Measurements from ENCODE around the gene CRACR2B.
A peak's percentile ranks its signal among the peaks of the same experiment; 100 is the strongest.

The CRACR2B gene

GRCh38 chr11:789943-790342 is 37.8 kb upstream of the CRACR2B start, which contains the start of gene CEND1:
Gene CEND1, minus strand, starts transcription at chr11:790090. Its CDS starts 1,514 bp downstream, at chr11:788576.
- peak; percentile 48 for DNase-seq (ENCODE audit: extremely low spot score)
- POLR2A ChIA-PET, result interaction anchor here (0.6 to 1.2 kb wide), 2 partner anchors 13 to 16 kb away, joined by 3 to 5 read pairs; no protein-coding TSS in a partner anchor
- CTCF ChIA-PET, result interaction anchor here (0.5 kb wide), 1 partner anchor 12 kb away, joined by 3 read pairs; no protein-coding TSS in a partner anchor
- TF ChIP-seq NFRKB (IDR thresholded peaks at IDR 0.05) (no peak), HDGF (IDR thresholded peaks at IDR 0.05; ENCODE audit: borderline replicate concordance) (no peak), ZNF384 (IDR thresholded peaks at IDR 0.05) (no peak), SP1 (IDR thresholded peaks at IDR 0.05) (no peak), BHLHE40 (IDR thresholded peaks at IDR 0.05; ENCODE audit: borderline replicate concordance) (no peak), L3MBTL2 (conservative IDR thresholded peaks at IDR 0.05) (no peak), SUZ12 (IDR thresholded peaks at IDR 0.05) (no peak), LEF1 (IDR thresholded peaks at IDR 0.05; ENCODE audit: borderline replicate concordance) (no peak), FOXA1 (IDR thresholded peaks at IDR 0.05) (no peak), PKNOX1 (IDR thresholded peaks at IDR 0.05) (no peak), FOXM1 (IDR thresholded peaks at IDR 0.05; ENCODE audit: borderline replicate concordance) (no peak), ARNT (IDR thresholded peaks at IDR 0.05) (no peak), TARDBP (IDR thresholded peaks at IDR 0.05) (no peak), FOXK2 (IDR thresholded peaks at IDR 0.05) (no peak), CTBP1 (IDR thresholded peaks at IDR 0.05; ENCODE audit: borderline replicate concordance) (no peak; the same call in 1 of the 2 replicates), ELF4 (IDR thresholded peaks at IDR 0.05) (no peak)

GRCh38 chr11:790721-791564 is 36.8 kb upstream of the CRACR2B start:
- DNase-seq (ENCODE audit: extremely low spot score), result no peak
- TF ChIP-seq SP1 (IDR thresholded peaks at IDR 0.05) (no peak), HDGF (IDR thresholded peaks at IDR 0.05; ENCODE audit: borderline replicate concordance) (no peak), ARNT (IDR thresholded peaks at IDR 0.05) (no peak), PKNOX1 (IDR thresholded peaks at IDR 0.05) (no peak), FOXA1 (IDR thresholded peaks at IDR 0.05) (no peak), NFRKB (IDR thresholded peaks at IDR 0.05) (no peak), L3MBTL2 (conservative IDR thresholded peaks at IDR 0.05) (no peak), CTBP1 (IDR thresholded peaks at IDR 0.05; ENCODE audit: borderline replicate concordance) (no peak), TARDBP (IDR thresholded peaks at IDR 0.05) (no peak), LEF1 (IDR thresholded peaks at IDR 0.05; ENCODE audit: borderline replicate concordance) (no peak), ZNF384 (IDR thresholded peaks at IDR 0.05) (no peak), SUZ12 (IDR thresholded peaks at IDR 0.05) (no peak), FOXM1 (IDR thresholded peaks at IDR 0.05; ENCODE audit: borderline replicate concordance) (no peak)
- CTCF ChIA-PET, result interaction anchor here (0.6 kb wide), 1 partner anchor 44 kb away, joined by 3 read pairs; the partner anchor contains the start of gene TALDO1
- POLR2A ChIA-PET, result interaction anchor here (1.2 kb wide), 1 partner anchor 14 kb away, joined by 5 read pairs; no protein-coding TSS in a partner anchor

- DNase-seq (ENCODE audit: extremely low spot score), result no peak
- CTCF ChIA-PET, result no interaction called here
- POLR2A ChIA-PET, result no interaction called here
These were observed 35.8 kb upstream of the CRACR2B start for GRCh38 chr11:791658-792534.

GRCh38 chr11:792535-792821 is 35.2 kb upstream of the CRACR2B start:
- no peak for DNase-seq (ENCODE audit: extremely low spot score)
- ChIA-PET POLR2A (no interaction called here), CTCF (no interaction called here)
- no peak for TF ChIP-seq FOXK2 (IDR thresholded peaks at IDR 0.05)
- TF ChIP-seq PKNOX1 (IDR thresholded peaks at IDR 0.05), result no peak
- TF ChIP-seq FOXA1 (IDR thresholded peaks at IDR 0.05), result no peak
- no peak for TF ChIP-seq L3MBTL2 (conservative IDR thresholded peaks at IDR 0.05)
- no peak for TF ChIP-seq ZNF384 (IDR thresholded peaks at IDR 0.05)
- no peak for TF ChIP-seq TARDBP (IDR thresholded peaks at IDR 0.05)
- TF ChIP-seq ELF4 (IDR thresholded peaks at IDR 0.05), result no peak

More at GRCh38 chr11:791658-792534, 35.8 kb upstream of the CRACR2B start:
- TF ChIP-seq CTBP1 (IDR thresholded peaks at IDR 0.05; ENCODE audit: borderline replicate concordance) (no peak), BHLHE40 (IDR thresholded peaks at IDR 0.05; ENCODE audit: borderline replicate concordance) (no peak), FOXA1 (IDR thresholded peaks at IDR 0.05) (no peak), LEF1 (IDR thresholded peaks at IDR 0.05; ENCODE audit: borderline replicate concordance) (no peak), FOXM1 (IDR thresholded peaks at IDR 0.05; ENCODE audit: borderline replicate concordance) (no peak), L3MBTL2 (conservative IDR thresholded peaks at IDR 0.05) (no peak), NFRKB (IDR thresholded peaks at IDR 0.05) (no peak), ARNT (IDR thresholded peaks at IDR 0.05) (no peak), PKNOX1 (IDR thresholded peaks at IDR 0.05) (no peak), TARDBP (IDR thresholded peaks at IDR 0.05) (no peak), SUZ12 (IDR thresholded peaks at IDR 0.05) (no peak), SP1 (IDR thresholded peaks at IDR 0.05) (no peak), ELF4 (IDR thresholded peaks at IDR 0.05) (no peak), ZNF384 (IDR thresholded peaks at IDR 0.05) (no peak), FOXK2 (IDR thresholded peaks at IDR 0.05) (no peak), HDGF (IDR thresholded peaks at IDR 0.05; ENCODE audit: borderline replicate concordance) (no peak)

All from HEK293T (cell line).